Heart right ventricle (tissue), 16 donors: ENCODE data around the gene GRB10. TPM values are rescaled to one million over a fixed set of nuclear protein-coding genes. Genes with fewer than 3 reads are reported as not detected.

ENCODE experiments used
- ATAC-seq, 8 donors: fragments of 200-7000 bp; cut with Tn5 transposase; one replicate each; pipeline ENCODE4 v1.9.1; 2020; ENCODE audit warnings: mild to moderate bottlenecking in 8 of 8, moderate library complexity in 8 of 8, moderate number of reproducible peaks in 1 of 8
- DNase-seq, 2 donors: peaks; one replicate each; pipeline ENCODE4 v3.0.0-alpha.2; 2020
- H3K27ac ChIP-seq, 10 donors: fragments of 200-600 bp; sonication (generic) in 2 of 10; one replicate each; pipeline versions ENCODE4 v1.5.0 to v1.8.0; 2020 to 2022; ENCODE audit warnings: mild to moderate bottlenecking in 3 of 10
- H3K27me3 ChIP-seq, 7 donors: fragments of 200-600 bp; one replicate each; pipeline ENCODE4 v1.8.0; 2021 to 2022; ENCODE audit warnings: mild to moderate bottlenecking in 2 of 7
- H3K36me3 ChIP-seq, 9 donors: fragments of 200-600 bp; sonication (generic) in 1 of 9; one replicate each; pipeline versions ENCODE4 v1.5.0 to v1.8.0; 2020 to 2022; ENCODE audit warnings: mild to moderate bottlenecking in 2 of 9
- H3K4me1 ChIP-seq, 9 donors: fragments of 200-600 bp; sonication (generic) in 1 of 9; one replicate each; pipeline versions ENCODE4 v1.5.0 to v1.8.0; 2020 to 2022; ENCODE audit warnings: mild to moderate bottlenecking in 4 of 9
- H3K4me3 ChIP-seq, 10 donors: fragments of 200-600 bp; sonication (generic) in 2 of 10; one replicate each; pipeline versions ENCODE4 v1.5.0 to v1.8.0; 2020 to 2022; ENCODE audit warnings: mild to moderate bottlenecking in 7 of 10, moderate library complexity in 2 of 10
- H3K9me3 ChIP-seq, 11 donors: fragments of 200-600 bp in 10 of 11; sonication (generic) in 2 of 11; one replicate each; pipeline versions ENCODE4 v1.5.0 to v1.8.0; 2013 to 2022; ENCODE audit warnings: mild to moderate bottlenecking in 2 of 11, control low read depth in 1 of 11, moderate library complexity in 1 of 11
- CTCF ChIP-seq, 9 donors: fragments of 200-600 bp; sonication (generic) in 2 of 9; IDR thresholded peaks; one replicate each; pipeline versions ENCODE4 v1.5.0 to v1.8.0; 2021 to 2022; ENCODE audit warnings: antibody characterized with exemption in 9 of 9, mild to moderate bottlenecking in 5 of 9, moderate library complexity in 1 of 9
- WGBS, 2 donors: extraction: QIAGEN DNeasy Blood & Tissue Kit; methylation state at CpG; one replicate each; pipeline ENCODE4 v1.1.7; 2013; ENCODE audit warnings: inconsistent platforms in 1 of 2; 5-methylcytosine and 5-hydroxymethylcytosine counted together
- intact Hi-C, 10 donors: fragments of 100-400 bp; cut with DNase I; formaldehyde crosslinking; loops; one replicate each; pipeline versions ENCODE4 v1.11.1 to v1.14.2; 2022
- polyA plus RNA-seq, 2 donors: library from polyadenylated mRNA; stranded (reverse); fragments of 200-250 nt; gene quantifications; one replicate each; pipeline ENCODE4 v1.2.3, GENCODE V29; 2013
- total RNA-seq, 10 donors: library from RNA; stranded (reverse); fragmentation: NEBNext Ultra II Directional in 3 of 10; extraction: Animal tissue kit (Norgen Biotek cat#: 25700) in 3 of 10; gene quantifications; one replicate each; pipeline versions ENCODE4 v1.2.1 to v1.2.4, GENCODE V29; 2021 to 2023
- donor health status: Arrhythmogenic right ventricular cardiomyopathy.
- donor health status: ischemic (EF 13 %, LVEDD 7.1; RV severe dilation, severe dysfunction).
- donor health status: healthy with polysubstance abuse.
- donor health status: DM: no; HTN: yes; CAD: no.
- donor health status: DM: no; HTN: no; CAD: no.
- donor health status: ischemic (EF 25% LVEDD 6.9; RV normal size, moderate dysfunction).
- donor health status: ischemic (EF 25% LVEDD 5.7; RV mildly dilated, moderate dysfunction).
- donor health status: healthy.
- donor health status: DM: yes; HTN: yes; CAD: no.
- donor health status: Ischemic cardiomyopathy.
- donor health status: ischemic (EF 35%, LVEDD 5.7; RV mildly dilated, moderate dysfunction).
- donor health status: nonischemic (EF 11% LVEDD 7.7; RV severe dilation, severe dysfunction).
- donor health status: DM: yes; HTN: yes; CAD: no.
- donor health status: PGD.
- donor health status: ischemic (EF 29% LVEDD 5.4; RV normal size, mild dysfunction).
- donor health status: nonischemic (EF 23%, LVEDD 6.1; RV moderate dilation, normal function).

Gene GRB10
- total and polyA plus RNA-seq, 12 donors = 13.2 to 48.7 (median 29.6) TPM

- no peaks in the 10 kb centered on the region for H3K27me3 ChIP-seq
- DNase-seq (no peak), ATAC-seq (no peak)
- H3K4me1 ChIP-seq = peaks cover 11 to 93% (median 78%) of the 10 kb centered on the region in 9 donors
- H3K9me3 ChIP-seq = no peaks in the 10 kb centered on the region
- no peak for TF ChIP-seq CTCF (IDR thresholded peaks at IDR 0.05)
- no peak overlapping the region for H3K4me3 ChIP-seq
- intact Hi-C loops = loop anchor here in 2 of 10 donors (5.0 to 10.0 kb wide), 2 partner anchors 52 to 69 kb away; no protein-coding TSS in a partner anchor
- H3K36me3 ChIP-seq = peaks cover 0 to 17% (median 0%) of the 10 kb centered on the region in 9 donors
- 91 to 94% methylated on average over 4 of the region's 4 CpGs for WGBS, 2 donors
- peak overlapping the region in 1 of 10 donors; percentile 55 for H3K27ac ChIP-seq
Measured at GRCh38 chr7:50723173-50723572, 59.5 kb downstream of the GRB10 start.

GRCh38 chr7:50721661-50722259 is 60.9 kb downstream of the GRB10 start:
- intact Hi-C loops = loop anchor here in 2 of 10 donors (5.0 to 10.0 kb wide), 2 partner anchors 53 to 71 kb away; no protein-coding TSS in a partner anchor
- Histone ChIP-seq H3K9me3 (no peaks in the 10 kb centered on the region), H3K27ac (peak overlapping the region in 2 of 10 donors; percentile 9 to 49), H3K4me3 (no peak overlapping the region), H3K36me3 (peaks cover 0 to 17% (median 0%) of the 10 kb centered on the region in 9 donors), H3K4me1 (peaks cover 7 to 93% (median 71%) of the 10 kb centered on the region in 9 donors), H3K27me3 (no peaks in the 10 kb centered on the region)
- 61 to 65% methylated on average over 10 of the region's 10 CpGs for WGBS, 2 donors
- ATAC-seq (peak; percentile 46 to 70 (median 60)), DNase-seq (peak in 1 of 2 donors; percentile 57)
- TF ChIP-seq CTCF (IDR thresholded peaks at IDR 0.05) = no peak

GRCh38 chr7:50721160-50721559 is 61.5 kb downstream of the GRB10 start:
- 66 to 82% methylated on average over 10 of the region's 10 CpGs for WGBS, 2 donors
- Histone ChIP-seq H3K27ac (peak overlapping the region in 2 of 10 donors; percentile 9 to 49), H3K9me3 (no peaks in the 10 kb centered on the region), H3K4me3 (no peak overlapping the region), H3K36me3 (peaks cover 0 to 17% (median 0%) of the 10 kb centered on the region in 9 donors), H3K27me3 (no peaks in the 10 kb centered on the region), H3K4me1 (peaks cover 7 to 95% (median 68%) of the 10 kb centered on the region in 9 donors)
- ATAC-seq = peak in 5 of 8 donors; percentile 15 to 67 (median 31)
- intact Hi-C loops = loop anchor here in 2 of 10 donors (5.0 to 10.0 kb wide), 2 partner anchors 54 to 71 kb away; no protein-coding TSS in a partner anchor
- TF ChIP-seq CTCF (IDR thresholded peaks at IDR 0.05) = no peak
- DNase-seq = no peak

- Histone ChIP-seq H3K9me3 (no peaks in the 10 kb centered on the region), H3K4me1 (peaks cover 3 to 96% (median 68%) of the 10 kb centered on the region in 9 donors), H3K4me3 (no peak overlapping the region), H3K27ac (no peak overlapping the region), H3K27me3 (no peaks in the 10 kb centered on the region), H3K36me3 (peaks cover 0 to 17% (median 0%) of the 10 kb centered on the region in 9 donors)
- 91 to 94% methylated on average over 7 of the region's 7 CpGs for WGBS, 2 donors
- ATAC-seq (no peak), DNase-seq (no peak)
- intact Hi-C loops = loop anchor here in 2 of 10 donors (5.0 to 10.0 kb wide), 2 partner anchors 55 to 72 kb away; no protein-coding TSS in a partner anchor
- TF ChIP-seq CTCF (IDR thresholded peaks at IDR 0.05) = no peak
Measured at GRCh38 chr7:50720295-50720694, 62.4 kb downstream of the GRB10 start.
